MCF 10A (cell line): ENCODE data around the gene MMP3. TPM values are rescaled to one million over a fixed set of nuclear protein-coding genes. Genes with fewer than 3 reads are reported as not detected.

Experiments
- BruUV-seq: library from RNA; stranded (reverse); fragments of 400-500 nt; replicated peaks from 2 replicates; lab custom pipeline; 2021; lab: Mats Ljungman, UMichigan
- CTCF ChIA-PET: fragments of 300-600 bp; sonication (Branson Sonifier 250); formaldehyde crosslinking; extraction: SDS; loops from one replicate; lab custom pipeline; 2021; ENCODE audit warnings: antibody characterized with exemption, inconsistent platforms; lab: Yijun Ruan, JAX
- POLR2A ChIA-PET: fragments of 300-600, 350-650 bp; sonication (Branson Sonifier 250); formaldehyde crosslinking; extraction: SDS; loops from one replicate; lab custom pipeline; 2020; ENCODE audit warnings: antibody characterized with exemption, inconsistent platforms; lab: Yijun Ruan, JAX
- DNase-seq: peaks from one replicate; pipeline ENCODE4 v3.0.0-alpha.2; 2018; ENCODE audit not compliant: unreplicated experiment
- H3K27ac Mint-ChIP-seq: one replicate; pipeline ENCODE4 v1.8.0; 2022; ENCODE audit warnings: mild to moderate bottlenecking, low read depth, mixed read lengths; ENCODE audit not compliant: unreplicated experiment
- H3K27me3 Mint-ChIP-seq: one replicate; pipeline ENCODE4 v1.8.0; 2022; ENCODE audit warnings: mixed read lengths; ENCODE audit not compliant: insufficient read depth, unreplicated experiment
- H3K36me3 Mint-ChIP-seq: one replicate; pipeline ENCODE4 v1.8.0; 2022; ENCODE audit warnings: mild to moderate bottlenecking, moderate library complexity, mixed read lengths; ENCODE audit not compliant: insufficient read depth, unreplicated experiment
- H3K4me1 Mint-ChIP-seq: one replicate; pipeline ENCODE4 v1.8.0; 2022; ENCODE audit warnings: mixed read lengths; ENCODE audit not compliant: insufficient read depth, unreplicated experiment
- H3K4me3 Mint-ChIP-seq: one replicate; pipeline ENCODE4 v1.8.0; 2022; ENCODE audit warnings: mild to moderate bottlenecking, moderate library complexity, mixed read lengths; ENCODE audit not compliant: unreplicated experiment
- H3K9me3 Mint-ChIP-seq: one replicate; pipeline ENCODE4 v1.8.0; 2022; ENCODE audit warnings: mixed read lengths; ENCODE audit not compliant: unreplicated experiment
- intact Hi-C: fragments of 100-400 bp; cut with micrococcal nuclease; formaldehyde crosslinking; loops from 2 replicates; pipeline ENCODE4 v1.14.1; 2022
- total RNA-seq: library from RNA; stranded (reverse); gene quantifications from 2 replicates; pipeline ENCODE4 v1.2.3, GENCODE V29; 2022
- TF ChIP-seq, protein P1 (sequence below): fragments of 200-600 bp; IDR thresholded peaks from one replicate; pipeline ENCODE4 v1.8.0; 2022; ENCODE audit warnings: antibody characterized with exemption, mild to moderate bottlenecking; ENCODE audit not compliant: unreplicated experiment

MMP3 gene
- total RNA-seq, 1 experiment from 2014 or later = 0.19 TPM

GRCh38 chr11:102850973-102851745, 7.8 kb upstream of the MMP3 start:
- Mint-ChIP-seq H3K27ac (no peak overlapping the region), H3K27me3 (no peaks in the 10 kb centered on the region), H3K4me1 (peaks cover 44% of the 10 kb centered on the region), H3K9me3 (no peaks in the 10 kb centered on the region), H3K4me3 (no peak overlapping the region), H3K36me3 (no peaks in the 10 kb centered on the region)
- intact Hi-C loops = no loop called here
- TF ChIP-seq, protein P1, sequence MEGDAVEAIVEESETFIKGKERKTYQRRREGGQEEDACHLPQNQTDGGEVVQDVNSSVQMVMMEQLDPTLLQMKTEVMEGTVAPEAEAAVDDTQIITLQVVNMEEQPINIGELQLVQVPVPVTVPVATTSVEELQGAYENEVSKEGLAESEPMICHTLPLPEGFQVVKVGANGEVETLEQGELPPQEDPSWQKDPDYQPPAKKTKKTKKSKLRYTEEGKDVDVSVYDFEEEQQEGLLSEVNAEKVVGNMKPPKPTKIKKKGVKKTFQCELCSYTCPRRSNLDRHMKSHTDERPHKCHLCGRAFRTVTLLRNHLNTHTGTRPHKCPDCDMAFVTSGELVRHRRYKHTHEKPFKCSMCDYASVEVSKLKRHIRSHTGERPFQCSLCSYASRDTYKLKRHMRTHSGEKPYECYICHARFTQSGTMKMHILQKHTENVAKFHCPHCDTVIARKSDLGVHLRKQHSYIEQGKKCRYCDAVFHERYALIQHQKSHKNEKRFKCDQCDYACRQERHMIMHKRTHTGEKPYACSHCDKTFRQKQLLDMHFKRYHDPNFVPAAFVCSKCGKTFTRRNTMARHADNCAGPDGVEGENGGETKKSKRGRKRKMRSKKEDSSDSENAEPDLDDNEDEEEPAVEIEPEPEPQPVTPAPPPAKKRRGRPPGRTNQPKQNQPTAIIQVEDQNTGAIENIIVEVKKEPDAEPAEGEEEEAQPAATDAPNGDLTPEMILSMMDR = no peak
- POLR2A ChIA-PET = interaction anchor here (0.5 to 2.2 kb wide), 12 partner anchors 8 to 557 kb away, joined by 3 to 8 read pairs (median 4); no protein-coding TSS in a partner anchor
- DNase-seq = peak; percentile 81
- BruUV-seq = no TSS peak
- CTCF ChIA-PET = interaction anchor here (0.6 to 1.8 kb wide), 3 partner anchors 12 to 64 kb away, joined by 3 to 8 read pairs (median 3); no protein-coding TSS in a partner anchor

DNA sequence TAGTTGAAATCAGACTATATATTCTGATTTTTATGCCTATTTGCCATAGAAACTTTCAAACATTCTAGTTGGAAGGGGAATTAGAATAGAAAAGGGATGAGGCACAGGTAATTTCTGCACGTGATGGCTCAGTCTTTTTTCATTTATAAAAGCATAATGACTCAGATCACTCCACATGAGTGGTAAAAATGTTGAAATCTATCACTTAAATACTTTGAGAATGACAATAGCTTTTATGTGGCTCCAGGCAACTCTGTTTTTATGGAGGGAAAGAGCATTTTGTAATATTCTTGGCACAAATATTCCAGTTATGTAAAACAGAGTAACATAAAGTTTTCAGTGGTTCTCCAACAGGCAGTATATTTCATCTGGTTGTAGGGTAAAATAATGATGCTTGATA, 5.9 kb upstream of the MMP3 start:
- no peak overlapping the region for H3K27ac Mint-ChIP-seq
- H3K4me1 Mint-ChIP-seq = peaks cover 49% of the 10 kb centered on the region
- no peaks in the 10 kb centered on the region for H3K36me3 Mint-ChIP-seq
- DNase-seq = peak; percentile 85
- TF ChIP-seq, protein P1 = no peak
- no peaks in the 10 kb centered on the region for H3K9me3 Mint-ChIP-seq
- no peak overlapping the region for H3K4me3 Mint-ChIP-seq
- ChIA-PET CTCF (interaction anchor here (0.9 to 1.8 kb wide), 3 partner anchors 38 to 91 kb away, joined by 3 to 8 read pairs (median 3); no protein-coding TSS in a partner anchor), POLR2A (interaction anchor here (0.6 to 1.6 kb wide), 11 partner anchors 13 to 260 kb away, joined by 3 to 8 read pairs (median 4); partner anchors contain the start of gene DYNC2H1)
- no TSS peak for BruUV-seq
- intact Hi-C loops = no loop called here
- H3K27me3 Mint-ChIP-seq = no peaks in the 10 kb centered on the region

GRCh38 chr11:102846292-102846691, 2.9 kb upstream of the MMP3 start:
- TF ChIP-seq, protein P1 = no peak
- intact Hi-C loops = no loop called here
- Mint-ChIP-seq H3K4me3 (no peak overlapping the region), H3K4me1 (peaks cover 47% of the 10 kb centered on the region), H3K9me3 (no peaks in the 10 kb centered on the region), H3K27ac (no peak overlapping the region), H3K27me3 (no peaks in the 10 kb centered on the region), H3K36me3 (no peaks in the 10 kb centered on the region)
- peak; percentile 47 for DNase-seq
- POLR2A ChIA-PET = interaction anchor here (0.5 to 1.6 kb wide), 4 partner anchors 10 to 62 kb away, joined by 3 to 8 read pairs (median 4); no protein-coding TSS in a partner anchor
- no TSS peak for BruUV-seq
- CTCF ChIA-PET = interaction anchor here (0.6 to 0.8 kb wide), 2 partner anchors 33 to 68 kb away, joined by 3 read pairs; no protein-coding TSS in a partner anchor

GRCh38 chr11:102842930-102843329, 479 bp downstream of the MMP3 start:
- H3K4me3 Mint-ChIP-seq = no peak overlapping the region
- no TSS peak for BruUV-seq
- peaks cover 24% of the 10 kb centered on the region for H3K4me1 Mint-ChIP-seq
- H3K27me3 Mint-ChIP-seq = no peaks in the 10 kb centered on the region
- ChIA-PET CTCF (no interaction called here), POLR2A (interaction anchor here (0.9 to 1.9 kb wide), 4 partner anchors 8 to 33 kb away, joined by 3 to 5 read pairs (median 4); no protein-coding TSS in a partner anchor)
- no peaks in the 10 kb centered on the region for H3K9me3 Mint-ChIP-seq
- no peak for DNase-seq
- no peak overlapping the region for H3K27ac Mint-ChIP-seq
- intact Hi-C loops = no loop called here
- H3K36me3 Mint-ChIP-seq = no peaks in the 10 kb centered on the region
- TF ChIP-seq, protein P1 = no peak
